HG03432 (cell line): ENCODE measurements around the gene FBXO41.

ENCODE experiments used
- ATAC-seq: cut with Tn5 transposase; IDR thresholded peaks from one replicate; pipeline ENCODE4 v1.9.1; 2021; ENCODE audit warnings: mild to moderate bottlenecking, moderate library complexity; ENCODE audit not compliant: unreplicated experiment

FBXO41 gene

GRCh38 chr2:73215254-73215653, 69.0 kb downstream of the FBXO41 start:
- ATAC-seq = no peak

GRCh38 chr2:73214120-73215035, 69.9 kb downstream of the FBXO41 start, which contains the start of gene SMYD5:
SMYD5 (plus strand) TSS chr2:73214245; CDS start chr2:73214267, 22 bp downstream.
- peak; percentile 94 for ATAC-seq

- peak; percentile 66 for ATAC-seq
These were observed 71.7 kb downstream of the FBXO41 start for GRCh38 chr2:73212448-73213176.

- no peak for ATAC-seq
These were observed 72.2 kb downstream of the FBXO41 start for GRCh38 chr2:73212098-73212447.

GRCh38 chr2:73210696-73211095, 73.6 kb downstream of the FBXO41 start:
- no peak for ATAC-seq

GRCh38 chr2:73210019-73210418, 74.3 kb downstream of the FBXO41 start:
- no peak for ATAC-seq

- no peak for ATAC-seq
These were observed 76.0 kb downstream of the FBXO41 start for GRCh38 chr2:73208258-73208657.

GRCh38 chr2:73205611-73206010, 78.7 kb downstream of the FBXO41 start:
- no peak for ATAC-seq
